Panc1 (cell line): ENCODE data around the gene RBM8A. TPM values are rescaled to one million over a fixed set of nuclear protein-coding genes. Genes with fewer than 3 reads are reported as not detected.

Experiments used
- ATAC-seq: fragments of 200-7000 bp; cut with Tn5 transposase; 2 replicates; pipeline ENCODE4 v1.9.1; 2020; ENCODE audit warnings: mild to moderate bottlenecking, moderate library complexity
- BruUV-seq: library from RNA; stranded (reverse); fragments of 400-500 nt; replicated peaks from 2 replicates; lab custom pipeline; 2021; lab: Mats Ljungman, UMichigan
- CTCF ChIA-PET: fragments of 300-600 bp; sonication (Branson Sonifier 250); formaldehyde crosslinking; loops from one replicate; lab custom pipeline; 2022; ENCODE audit warnings: antibody characterized with exemption; lab: Charles Lee
- POLR2A ChIA-PET: fragments of 300-600 bp; sonication (Branson Sonifier 250); formaldehyde crosslinking; loops from one replicate; lab custom pipeline; 2022; ENCODE audit warnings: antibody characterized with exemption; lab: Charles Lee
- DNase-seq: peaks from one replicate; pipeline ENCODE4 v3.0.0-alpha.2; 2010; ENCODE audit warnings: low read depth, low spot score
- H3K27ac ChIP-seq: 2 replicates; pipeline ENCODE4 v1.5.1; 2011; ENCODE audit warnings: mild to moderate bottlenecking, low read length, inconsistent platforms
- H3K27me3 ChIP-seq: fragments of 200-500 bp; sonication (Bioruptor generic); 2 replicates; pipeline ENCODE4 v1.6.0; 2014; ENCODE audit warnings: low read length, inconsistent platforms; ENCODE audit not compliant: control insufficient read depth, insufficient read depth
- H3K36me3 ChIP-seq: fragments of 200-500 bp; sonication (Bioruptor generic); 2 replicates; pipeline ENCODE4 v1.5.1; 2014; ENCODE audit warnings: inconsistent platforms, mild to moderate bottlenecking, low read length, moderate library complexity; ENCODE audit not compliant: control insufficient read depth, insufficient read depth
- H3K4me1 ChIP-seq: 2 replicates; pipeline ENCODE4 v1.5.1; 2011; ENCODE audit warnings: inconsistent platforms, mild to moderate bottlenecking, low read length, moderate library complexity; ENCODE audit not compliant: control insufficient read depth, insufficient read depth
- H3K4me3 ChIP-seq, 2 experiments: 2 replicates each; pipeline ENCODE4 v1.5.1; 2011 to 2012; ENCODE audit warnings: low read depth in 2 of 2, low read length in 2 of 2, mild to moderate bottlenecking in 2 of 2, inconsistent platforms in 1 of 2, moderate library complexity in 1 of 2
- H3K9me3 ChIP-seq: fragments of 200-500 bp; sonication (Bioruptor generic); 2 replicates; pipeline ENCODE4 v1.5.1; 2014; ENCODE audit warnings: low read depth, mild to moderate bottlenecking, inconsistent platforms, low read length, moderate library complexity; ENCODE audit not compliant: control insufficient read depth, insufficient read depth
- CTCF ChIP-seq: fragments of 450-650 bp; IDR thresholded peaks from 2 replicates; pipeline ENCODE4 v1.5.1; 2017; ENCODE audit warnings: mild to moderate bottlenecking
- POLR2AphosphoS5 ChIP-seq: IDR thresholded peaks from 2 replicates; pipeline ENCODE4 v1.6.1; 2012; ENCODE audit warnings: mild to moderate bottlenecking, low read depth, low read length, moderate library complexity
- REST ChIP-seq, 2 experiments: IDR thresholded peaks; 2 replicates each; pipeline ENCODE4 v1.6.1; 2011 to 2012; ENCODE audit warnings: low read depth in 2 of 2, control low read depth in 1 of 2, low read length in 1 of 2, mild to moderate bottlenecking in 1 of 2, moderate library complexity in 1 of 2; ENCODE audit not compliant: insufficient read depth in 1 of 2
- SIN3A ChIP-seq: IDR thresholded peaks from 2 replicates; pipeline ENCODE4 v1.6.1; 2012; ENCODE audit warnings: low read depth, mild to moderate bottlenecking, low read length, moderate library complexity, borderline replicate concordance; ENCODE audit not compliant: insufficient read depth
- TCF7L2 ChIP-seq: IDR thresholded peaks from 2 replicates; pipeline ENCODE4 v1.6.1; 2011; ENCODE audit warnings: mild to moderate bottlenecking, low read depth, low read length, inconsistent platforms
- in situ Hi-C: cut with HindIII; loops from 2 replicates; pipeline ENCODE4 v1.10.0; 2016; ENCODE audit warnings: low sequenced_read_pairs, low pct_unique_long_range_greater_than_20kb
- intact Hi-C: fragments of 100-400 bp; cut with micrococcal nuclease; formaldehyde crosslinking; loops from one replicate; pipeline ENCODE4 v1.10.0; 2022; ENCODE audit not compliant: unreplicated experiment
- total RNA-seq: library from RNA; stranded (reverse); gene quantifications from one replicate; pipeline ENCODE4 v1.2.1, GENCODE V29; 2021; ENCODE audit not compliant: unreplicated experiment

RBM8A gene
- total RNA-seq, 1 experiment from 2014 or later, result 172 TPM

- no TSS peak for BruUV-seq
- DNase-seq (no peak), ATAC-seq (no peak)
- Histone ChIP-seq H3K9me3 (no peaks in the 10 kb centered on the region), H3K4me3 (no peak overlapping the region), H3K4me1 (peaks cover 6% of the 10 kb centered on the region), H3K27me3 (no peaks in the 10 kb centered on the region), H3K36me3 (no peaks in the 10 kb centered on the region), H3K27ac (no peak overlapping the region)
- ChIA-PET POLR2A (no interaction called here), CTCF (no interaction called here)
- intact Hi-C loops, result no loop called here
- TF ChIP-seq TCF7L2 (no peak), POLR2AphosphoS5 (no peak), REST (IDR thresholded peaks at IDR 0.05; ENCODE audit: insufficient read depth in 1 of 2, low read depth in 2 of 2, low read length in 1 of 2) (no peak), SIN3A (no peak), CTCF (no peak)
- in situ Hi-C loops, result no loop called here
These were observed 29.3 kb downstream of the RBM8A start for GRCh38 chr1:145897969-145898368.

- POLR2A ChIA-PET, result no interaction called here
- in situ Hi-C loops, result no loop called here
- CTCF ChIA-PET, result interaction anchor here (0.5 kb wide), 1 partner anchor 10 kb away, joined by 3 read pairs; no protein-coding TSS in a partner anchor
- Histone ChIP-seq H3K4me1 (peaks cover 25% of the 10 kb centered on the region), H3K27ac (peak overlapping the region; percentile 45; the same call in 1 of the 2 replicates), H3K4me3 (no peak overlapping the region), H3K36me3 (no peaks in the 10 kb centered on the region), H3K27me3 (no peaks in the 10 kb centered on the region), H3K9me3 (no peaks in the 10 kb centered on the region)
- intact Hi-C loops, result no loop called here
- DNase-seq, result no peak
- no peak for TF ChIP-seq POLR2AphosphoS5
- no peak for TF ChIP-seq SIN3A
- TF ChIP-seq REST (IDR thresholded peaks at IDR 0.05; ENCODE audit: insufficient read depth in 1 of 2, low read depth in 2 of 2, low read length in 1 of 2), result no peak
- no peak for TF ChIP-seq CTCF
- TF ChIP-seq TCF7L2, result no peak
- no TSS peak for BruUV-seq
- no peak for ATAC-seq
These were observed 31.8 kb downstream of the RBM8A start for GRCh38 chr1:145895471-145895870.
